ENCODE results near the gene S100A7A. TPM values are rescaled to one million over a fixed set of nuclear protein-coding genes. Genes with fewer than 3 reads are reported as not detected.
"Not testable (repeated sequence)": the region's sequence is repeated elsewhere in the genome, so short reads cannot be mapped to it uniquely, and the experiment has no call there.

S100A7A gene
- total RNA-seq, 1 donor from 2014 or later, result not detected

DNA sequence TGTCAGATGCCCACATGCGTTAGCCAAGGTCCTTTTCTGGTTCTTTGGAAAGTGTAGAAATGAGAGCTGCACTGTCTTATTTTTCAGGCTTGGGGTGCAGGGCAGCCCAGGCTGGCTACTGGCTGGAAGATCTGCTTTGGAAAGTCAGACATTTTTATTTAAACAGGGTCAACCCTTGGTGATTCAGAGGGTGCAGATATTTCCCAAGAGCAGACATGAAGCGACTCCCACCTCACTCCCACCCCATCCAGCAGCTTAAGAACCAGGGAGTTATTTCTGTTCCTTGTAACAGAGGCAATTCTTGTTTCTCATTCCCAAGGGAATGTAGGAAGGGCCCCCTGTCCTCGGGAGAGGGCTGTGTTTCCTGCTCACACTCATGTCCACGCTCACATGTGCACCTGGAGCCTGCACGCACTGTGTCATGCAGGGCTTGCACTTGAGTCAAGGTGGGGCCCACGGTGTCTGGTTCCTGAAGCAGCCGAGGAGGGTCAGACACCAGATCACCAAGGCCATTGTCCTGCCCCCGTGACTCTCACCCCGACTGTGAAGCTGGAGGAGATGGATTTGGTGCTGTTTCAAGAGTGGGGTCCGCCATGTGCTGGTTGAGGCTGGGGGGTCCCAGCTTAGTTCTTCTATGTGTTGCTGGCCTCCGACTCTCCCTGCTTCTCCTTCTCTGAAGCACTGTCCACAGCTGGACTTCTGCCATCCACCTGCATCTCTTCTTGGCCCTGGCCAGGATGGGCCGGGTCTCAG is 992 bp downstream of the S100A7A start:
- DNase-seq (ENCODE audit: low spot score in 2 of 2, unreplicated experiment in 2 of 2), result no peak
- Mint-ChIP-seq H3K9me3 (no peaks in the 10 kb centered on the region), H3K27me3 (ENCODE audit: low read depth) (peaks cover 27% of the 10 kb centered on the region), H3K27ac (no peak overlapping the region), H3K4me1 (no peaks in the 10 kb centered on the region), H3K36me3 (no peaks in the 10 kb centered on the region), H3K4me3 (no peak overlapping the region)
- TF ChIP-seq, protein P1, sequence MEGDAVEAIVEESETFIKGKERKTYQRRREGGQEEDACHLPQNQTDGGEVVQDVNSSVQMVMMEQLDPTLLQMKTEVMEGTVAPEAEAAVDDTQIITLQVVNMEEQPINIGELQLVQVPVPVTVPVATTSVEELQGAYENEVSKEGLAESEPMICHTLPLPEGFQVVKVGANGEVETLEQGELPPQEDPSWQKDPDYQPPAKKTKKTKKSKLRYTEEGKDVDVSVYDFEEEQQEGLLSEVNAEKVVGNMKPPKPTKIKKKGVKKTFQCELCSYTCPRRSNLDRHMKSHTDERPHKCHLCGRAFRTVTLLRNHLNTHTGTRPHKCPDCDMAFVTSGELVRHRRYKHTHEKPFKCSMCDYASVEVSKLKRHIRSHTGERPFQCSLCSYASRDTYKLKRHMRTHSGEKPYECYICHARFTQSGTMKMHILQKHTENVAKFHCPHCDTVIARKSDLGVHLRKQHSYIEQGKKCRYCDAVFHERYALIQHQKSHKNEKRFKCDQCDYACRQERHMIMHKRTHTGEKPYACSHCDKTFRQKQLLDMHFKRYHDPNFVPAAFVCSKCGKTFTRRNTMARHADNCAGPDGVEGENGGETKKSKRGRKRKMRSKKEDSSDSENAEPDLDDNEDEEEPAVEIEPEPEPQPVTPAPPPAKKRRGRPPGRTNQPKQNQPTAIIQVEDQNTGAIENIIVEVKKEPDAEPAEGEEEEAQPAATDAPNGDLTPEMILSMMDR (IDR thresholded peaks at IDR 0.05; ENCODE audit: unreplicated experiment), result no peak

DNA sequence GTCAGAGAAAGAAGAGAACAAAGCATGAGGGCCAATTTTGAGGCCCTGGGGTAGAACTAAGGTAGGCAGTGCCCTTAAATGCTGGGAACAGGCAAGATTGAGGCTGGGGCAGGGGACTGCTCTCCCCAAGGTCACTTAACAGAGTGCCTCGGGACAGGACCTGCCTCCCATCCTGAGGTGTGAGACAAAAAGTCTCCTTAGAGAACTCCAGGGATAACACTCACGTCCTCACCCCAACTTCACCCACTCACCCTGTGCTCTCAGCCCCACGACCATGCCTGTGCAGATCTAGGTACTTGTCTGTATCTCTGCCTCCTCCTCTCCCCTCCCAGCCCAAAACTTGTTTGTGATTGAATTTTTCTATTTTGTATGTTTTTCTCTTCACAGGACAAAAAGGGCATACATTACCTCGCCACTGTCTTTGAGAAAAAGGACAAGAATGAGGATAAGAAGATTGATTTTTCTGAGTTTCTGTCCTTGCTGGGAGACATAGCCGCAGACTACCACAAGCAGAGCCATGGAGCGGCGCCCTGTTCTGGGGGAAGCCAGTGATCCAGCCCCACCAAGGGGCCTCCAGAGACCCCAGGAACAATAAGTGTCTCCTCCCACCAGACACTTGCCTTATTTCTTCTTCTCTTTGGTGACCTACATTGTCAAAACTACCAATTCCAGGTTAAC is 2.6 kb downstream of the S100A7A start:
- H3K36me3 Mint-ChIP-seq; H3K9me3 Mint-ChIP-seq; H3K27ac Mint-ChIP-seq; DNase-seq (ENCODE audit: low spot score in 2 of 2, unreplicated experiment in 2 of 2); H3K4me3 Mint-ChIP-seq; H3K4me1 Mint-ChIP-seq: not testable (repeated sequence)
- H3K27me3 Mint-ChIP-seq (ENCODE audit: low read depth), result peaks cover 27% of the 10 kb centered on the region

DNA sequence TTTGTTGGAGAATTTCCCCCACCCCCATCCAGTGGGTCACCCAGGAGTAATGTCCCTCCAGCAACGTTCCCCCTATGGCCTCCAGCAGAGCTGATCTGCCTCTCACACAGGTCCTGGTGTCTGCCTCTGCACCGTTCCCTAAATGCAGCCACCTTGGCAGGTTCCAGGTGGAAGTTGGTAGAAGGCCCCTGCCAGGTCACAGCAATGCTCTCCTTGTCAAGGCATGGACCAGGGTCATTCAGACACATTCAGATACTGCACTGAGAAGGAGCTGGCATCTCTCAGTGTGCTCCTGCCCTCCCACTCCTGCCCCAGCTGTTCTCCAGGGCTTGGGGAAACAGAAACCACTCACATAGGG is 3.1 kb downstream of the S100A7A start:
- H3K27me3 Mint-ChIP-seq (ENCODE audit: low read depth), result peaks cover 29% of the 10 kb centered on the region
- not testable (repeated sequence) for H3K27ac Mint-ChIP-seq, H3K36me3 Mint-ChIP-seq, H3K4me3 Mint-ChIP-seq, H3K4me1 Mint-ChIP-seq, H3K9me3 Mint-ChIP-seq
- DNase-seq (ENCODE audit: low spot score in 2 of 2, unreplicated experiment in 2 of 2), result peak in 1 of 2 experiments; percentile 27

DNA sequence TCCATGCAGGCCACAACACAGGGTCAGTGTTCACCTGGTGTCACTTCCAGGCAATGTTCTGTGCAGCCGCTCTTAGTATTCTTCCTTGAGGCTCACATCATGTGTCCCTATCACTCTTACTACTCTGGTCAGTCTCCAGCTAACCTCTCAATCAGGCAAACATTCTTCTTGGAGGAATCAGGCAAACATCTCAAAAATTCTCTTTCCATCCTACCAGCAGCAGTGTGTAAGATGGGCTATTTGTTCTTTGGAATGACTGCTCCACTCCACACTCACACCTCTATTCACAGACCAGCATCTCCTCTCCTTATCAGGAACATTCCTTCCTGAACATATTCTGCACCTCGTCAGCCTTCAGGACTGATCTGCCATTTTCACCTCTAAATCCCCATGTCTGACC is 4.0 kb downstream of the S100A7A start:
- H3K9me3 Mint-ChIP-seq, result no peaks in the 10 kb centered on the region
- TF ChIP-seq, protein P1 (IDR thresholded peaks at IDR 0.05; ENCODE audit: unreplicated experiment), result no peak
- H3K4me1 Mint-ChIP-seq, result no peaks in the 10 kb centered on the region
- peaks cover 37% of the 10 kb centered on the region for H3K27me3 Mint-ChIP-seq (ENCODE audit: low read depth)
- H3K36me3 Mint-ChIP-seq, result no peaks in the 10 kb centered on the region
- no peak for DNase-seq (ENCODE audit: low spot score in 2 of 2, unreplicated experiment in 2 of 2)
- H3K4me3 Mint-ChIP-seq, result no peak overlapping the region
- no peak overlapping the region for H3K27ac Mint-ChIP-seq

DNA sequence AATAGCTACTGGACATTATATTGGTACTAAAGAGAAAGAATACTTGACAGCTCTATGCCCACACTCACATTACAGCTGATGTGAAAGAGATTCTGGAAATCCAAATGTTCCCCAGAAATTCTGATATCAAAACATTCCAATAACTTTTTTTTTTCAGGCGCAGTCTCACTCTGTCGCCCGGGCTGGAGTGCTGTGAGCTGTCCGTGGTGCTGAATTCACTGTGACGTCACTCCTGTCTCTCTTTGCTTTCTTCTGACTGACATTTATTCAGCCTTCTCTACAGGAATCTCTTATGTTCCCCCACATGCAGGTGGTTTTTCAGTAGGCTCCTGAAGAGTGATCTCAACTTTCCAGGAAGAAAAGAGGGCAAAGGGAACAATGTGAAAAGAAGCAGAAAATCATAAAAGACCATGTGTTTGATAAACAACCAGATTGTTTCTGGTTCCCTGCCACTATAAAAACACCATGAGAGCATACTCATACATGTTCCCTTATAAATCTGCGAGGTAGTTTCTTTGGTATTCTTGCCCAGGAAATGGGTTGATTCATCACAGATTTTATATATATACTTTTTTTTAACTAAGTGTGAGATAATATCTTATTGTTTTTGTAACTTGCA is 6.2 kb downstream of the S100A7A start:
- DNase-seq (ENCODE audit: low spot score in 2 of 2, unreplicated experiment in 2 of 2), result peak; percentile 74 to 92
- H3K4me1 Mint-ChIP-seq, result no peaks in the 10 kb centered on the region
- TF ChIP-seq, protein P1 (IDR thresholded peaks at IDR 0.05; ENCODE audit: unreplicated experiment), result no peak
- H3K36me3 Mint-ChIP-seq, result no peaks in the 10 kb centered on the region
- H3K4me3 Mint-ChIP-seq, result no peak overlapping the region
- no peaks in the 10 kb centered on the region for H3K9me3 Mint-ChIP-seq
- no peak overlapping the region for H3K27ac Mint-ChIP-seq
- peaks cover 52% of the 10 kb centered on the region for H3K27me3 Mint-ChIP-seq (ENCODE audit: low read depth)

DNA sequence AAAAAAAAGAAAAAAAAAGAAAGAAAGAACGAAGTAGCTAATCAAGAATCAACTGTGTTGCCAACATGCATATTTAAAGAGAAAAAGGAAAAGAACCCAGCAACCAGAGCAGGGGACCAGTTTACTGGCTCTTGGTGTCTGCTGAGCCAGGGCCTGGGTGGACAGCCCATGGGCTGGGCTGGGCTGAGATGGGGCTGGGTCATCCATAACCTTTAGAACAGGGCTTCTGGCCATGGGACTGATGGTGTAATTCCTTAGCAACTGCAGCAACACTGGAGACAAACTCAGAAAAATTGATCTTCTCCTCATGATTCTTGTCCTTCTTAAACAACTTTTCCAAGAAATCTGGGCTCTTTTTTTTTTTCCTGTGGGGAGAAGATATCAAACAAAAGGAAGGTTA is 10.5 kb downstream of the S100A7A start:
- Mint-ChIP-seq H3K4me3 (no peak overlapping the region), H3K4me1 (no peaks in the 10 kb centered on the region), H3K27me3 (ENCODE audit: low read depth) (peaks cover 36% of the 10 kb centered on the region), H3K36me3 (no peaks in the 10 kb centered on the region), H3K27ac (no peak overlapping the region), H3K9me3 (no peaks in the 10 kb centered on the region)
- DNase-seq (ENCODE audit: low spot score in 2 of 2, unreplicated experiment in 2 of 2), result no peak
- TF ChIP-seq, protein P1 (IDR thresholded peaks at IDR 0.05; ENCODE audit: unreplicated experiment), result no peak
